Activated effector memory CD4-positive, alpha-beta T cell treated with anti-CD3 and anti-CD28 coated beads, Interleukin-2, amount 50 U/mL, for 16 hours (primary cell): ENCODE results near the gene KATNB1.

Experiments
- DNase-seq: peaks from one replicate; pipeline ENCODE4 v3.0.0-alpha.2; 2020

Gene KATNB1

DNA sequence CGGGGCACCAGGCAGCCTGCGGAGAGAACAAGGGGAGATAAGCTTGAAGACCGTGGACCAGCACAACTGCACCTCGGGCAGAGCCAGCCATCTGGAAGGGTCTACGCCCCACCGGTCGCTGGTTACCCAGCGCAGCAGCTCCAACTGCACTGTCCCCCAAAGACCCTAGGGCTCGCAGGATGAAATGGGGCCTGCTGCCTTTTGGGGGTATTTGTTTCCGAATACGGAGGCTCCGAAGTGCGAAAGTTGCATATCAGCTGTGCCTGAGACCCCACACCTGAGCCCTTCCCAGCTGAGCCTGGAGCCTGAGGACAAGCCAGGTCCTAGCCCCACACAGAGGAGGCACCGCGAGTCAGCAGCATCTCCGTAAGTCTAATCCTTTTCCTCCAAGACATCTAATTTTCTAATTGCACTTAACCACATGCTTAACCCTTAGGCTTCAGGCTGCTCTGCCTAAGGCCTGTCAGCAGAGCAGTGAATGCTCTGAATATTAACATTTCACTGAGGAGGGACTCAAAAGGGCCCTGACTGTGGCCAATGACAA lies 62.8 kb downstream of the KATNB1 start:
- DNase-seq = no peak

DNA sequence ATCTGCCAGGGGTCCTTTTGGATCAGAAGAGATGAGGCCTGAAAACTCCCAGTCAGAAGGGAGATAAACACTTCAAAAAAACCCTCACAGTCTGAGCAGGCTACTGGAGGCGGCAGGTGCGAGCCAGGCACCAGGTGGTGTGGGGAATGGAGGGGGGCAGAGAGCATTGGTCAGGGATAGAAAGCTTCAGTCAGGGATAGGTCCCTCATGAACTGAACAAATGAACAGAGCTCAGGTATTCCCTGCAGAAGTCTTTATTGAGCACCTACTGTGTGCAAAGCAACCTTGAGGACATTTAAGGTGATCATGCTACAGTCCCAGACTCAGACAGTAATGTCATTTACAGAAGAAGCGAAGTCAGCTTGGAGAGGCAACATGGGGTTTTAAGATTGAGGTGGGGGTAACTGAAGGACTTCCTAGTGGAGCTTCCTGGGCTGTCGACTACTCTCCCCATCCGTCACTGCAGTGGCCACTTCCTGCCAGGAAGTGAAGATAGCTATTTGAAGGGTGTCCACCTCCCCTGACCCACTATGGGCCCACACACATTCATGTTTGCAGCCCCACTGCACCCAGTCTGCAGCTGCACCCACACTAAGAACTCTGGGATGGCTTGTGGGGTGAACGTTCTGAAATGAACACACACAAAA lies 63.5 kb downstream of the KATNB1 start:
- no peak for DNase-seq

DNA sequence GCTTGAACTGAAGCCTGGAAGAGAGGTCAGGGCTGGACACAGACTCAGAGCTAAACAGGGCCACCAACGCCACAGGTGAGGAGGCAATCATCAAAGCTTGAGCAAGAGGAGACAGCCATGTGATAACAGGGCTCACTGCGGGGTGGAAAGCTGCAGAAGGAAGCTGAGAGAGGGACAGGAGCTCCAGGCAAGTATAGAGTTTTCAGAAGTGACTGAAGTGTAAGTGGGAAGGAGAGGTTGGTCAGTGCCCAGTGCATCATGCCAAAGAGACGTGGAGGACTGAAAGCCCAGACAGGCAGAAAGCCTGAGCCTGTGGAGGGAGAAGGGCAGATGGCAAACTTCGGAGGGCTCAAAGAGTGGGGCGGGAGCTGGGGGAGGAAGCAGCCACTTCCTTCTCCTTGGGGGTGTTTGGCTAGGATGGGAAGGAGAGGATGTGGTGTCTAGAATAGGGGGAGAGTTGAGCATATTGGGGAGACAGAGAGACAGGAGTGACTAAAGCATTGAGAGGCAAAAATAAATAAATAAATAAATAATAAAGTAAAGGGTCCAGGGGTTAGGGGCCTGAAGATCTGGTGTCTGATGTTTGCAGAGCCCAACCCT lies 64.1 kb downstream of the KATNB1 start:
- no peak for DNase-seq

DNA sequence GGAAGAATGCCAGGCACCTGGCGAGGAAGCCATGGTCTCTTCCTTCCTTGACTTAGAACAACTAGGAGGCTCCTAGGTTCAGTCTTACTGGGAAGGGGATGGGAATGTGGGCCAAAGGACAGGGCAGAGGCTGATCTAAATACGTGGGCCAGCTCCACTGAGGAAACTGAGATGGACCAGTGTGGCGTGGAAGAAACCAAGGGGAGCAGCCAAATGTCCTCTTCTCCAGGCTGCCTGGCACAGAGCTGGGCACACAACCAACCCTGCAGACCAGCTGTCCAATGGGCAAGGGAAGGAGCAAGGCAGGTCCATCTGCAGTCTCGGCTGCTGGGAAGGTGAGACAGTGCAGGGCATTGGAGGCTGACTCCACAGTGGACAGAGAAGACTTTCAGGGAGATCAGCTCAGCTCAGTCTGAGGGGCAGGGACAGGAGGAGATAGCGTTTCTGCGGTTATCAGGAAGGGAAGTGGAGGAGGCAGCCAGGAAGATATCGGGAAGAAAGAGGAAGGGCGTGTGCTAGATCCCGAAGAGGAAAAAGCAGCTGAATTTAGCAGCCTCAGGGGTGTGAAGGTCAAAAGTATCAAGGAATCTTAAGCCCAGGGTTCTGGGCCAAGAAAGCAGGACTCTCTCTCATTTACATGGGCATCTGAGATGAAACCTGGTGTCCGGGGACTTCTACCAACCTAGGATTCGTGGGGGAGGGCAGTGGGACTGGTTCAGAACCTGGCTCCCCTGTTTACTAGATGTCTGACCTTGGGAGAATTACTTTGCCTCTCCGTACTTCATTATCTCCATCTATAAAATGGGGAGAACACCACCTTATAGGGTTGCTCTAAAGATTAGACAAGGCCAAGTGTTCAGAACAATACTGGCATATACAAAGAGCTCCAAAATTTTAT lies 64.9 kb downstream of the KATNB1 start:
- DNase-seq = no peak

DNA sequence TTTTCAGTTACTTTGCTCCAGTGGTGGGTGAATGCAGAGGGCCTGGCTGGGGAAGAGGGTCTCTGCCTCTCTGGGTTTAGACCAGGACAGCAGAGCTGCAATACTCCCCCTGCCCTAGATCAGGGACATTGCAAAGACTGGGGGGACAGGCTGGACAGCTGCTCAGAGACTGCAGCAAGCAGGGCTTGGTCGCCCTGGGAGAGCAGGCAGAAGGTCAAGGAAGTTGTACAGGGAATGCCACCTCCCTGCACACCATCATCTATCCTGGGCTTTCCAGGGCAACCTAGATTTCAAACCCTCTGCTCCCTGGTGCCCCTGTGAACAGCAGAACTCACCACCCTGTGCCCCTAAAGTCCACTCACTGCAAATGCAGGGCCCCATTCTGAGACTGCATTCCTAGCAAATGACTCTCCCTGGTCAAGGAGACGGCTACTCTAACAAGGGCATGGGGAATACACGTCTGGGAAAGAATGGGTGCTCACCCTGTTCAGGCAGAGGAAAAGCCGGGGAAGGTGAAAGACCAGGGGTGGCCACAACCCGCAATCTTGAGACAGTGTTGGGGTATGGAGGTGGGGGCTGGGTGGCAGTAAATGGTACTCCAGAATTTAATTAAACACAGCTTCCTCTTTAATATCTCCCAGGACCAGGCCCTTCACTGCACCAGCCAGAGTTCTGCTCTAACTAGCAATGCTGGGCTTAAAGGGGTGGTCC lies 65.7 kb downstream of the KATNB1 start:
- DNase-seq = no peak

DNA sequence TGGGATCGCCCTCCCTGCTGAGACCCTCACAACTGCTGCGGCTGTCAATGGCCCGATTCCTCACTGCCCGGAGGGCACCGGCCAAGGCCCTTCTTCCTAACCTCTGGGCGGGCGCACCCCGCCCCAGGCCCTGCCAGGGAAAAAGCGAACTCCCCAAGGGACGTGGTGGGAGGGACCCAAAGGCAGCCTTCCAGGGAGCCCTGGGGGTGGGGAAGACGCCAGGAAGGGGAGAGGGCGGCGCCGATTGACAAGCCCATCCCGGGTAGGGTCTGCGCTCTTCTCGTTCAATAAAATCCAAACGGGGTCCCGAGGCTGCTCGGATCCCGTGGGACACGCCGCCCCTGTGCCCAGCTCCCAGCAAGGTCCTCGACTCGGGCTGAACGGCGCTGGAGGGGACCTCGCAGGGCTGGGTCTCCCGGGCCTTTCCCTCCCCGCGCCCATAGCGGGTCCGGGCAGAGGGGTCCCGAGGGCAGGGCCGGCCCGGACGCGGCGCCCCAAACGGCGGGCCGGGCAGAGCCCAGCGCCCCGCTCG lies 66.3 kb downstream of the KATNB1 start:
- no peak for DNase-seq

DNA sequence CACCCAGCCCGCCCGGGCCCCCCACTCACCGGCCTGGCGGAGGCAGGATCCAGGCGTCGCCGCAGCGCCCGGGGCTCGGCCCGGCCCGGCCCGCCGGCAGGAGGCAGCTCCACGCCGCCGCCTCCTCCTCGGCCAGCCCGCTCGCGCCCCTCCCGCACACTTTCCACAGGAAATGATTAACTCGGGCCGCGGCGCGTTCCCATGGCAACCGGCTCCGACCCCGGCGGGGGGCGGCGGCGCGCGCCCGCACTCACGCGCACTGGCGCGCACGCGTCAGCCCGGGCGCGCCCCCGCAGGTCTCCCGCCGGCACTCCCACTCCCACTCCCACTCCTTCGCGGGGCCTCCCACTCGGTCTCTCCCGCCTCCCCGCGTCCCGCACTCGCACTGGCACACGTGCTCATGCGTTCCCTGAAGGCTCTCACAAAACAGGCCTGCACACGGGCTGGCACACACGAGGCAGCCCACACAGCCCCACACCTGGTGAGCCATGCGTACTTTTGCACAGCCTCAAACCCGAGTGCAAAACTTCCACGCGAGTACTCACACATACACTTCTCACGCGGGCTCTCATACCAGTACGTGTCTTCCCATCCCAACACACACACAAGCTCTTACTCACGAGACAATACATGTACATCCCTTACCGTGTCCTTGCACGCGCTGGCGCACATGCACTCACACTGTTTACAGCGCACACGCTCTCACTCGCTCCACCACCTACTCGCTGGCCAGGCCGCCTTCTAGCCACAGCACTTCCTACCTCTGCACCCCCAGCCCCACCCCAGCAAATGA lies 67.0 kb downstream of the KATNB1 start, which contains the start of gene KIFC3:
Gene KIFC3 (minus strand): TSS at position 151 of the 793 bp plus-strand sequence. CDS start 4,248 bp downstream, outside the sequence.
- peak; percentile 87 for DNase-seq

DNA sequence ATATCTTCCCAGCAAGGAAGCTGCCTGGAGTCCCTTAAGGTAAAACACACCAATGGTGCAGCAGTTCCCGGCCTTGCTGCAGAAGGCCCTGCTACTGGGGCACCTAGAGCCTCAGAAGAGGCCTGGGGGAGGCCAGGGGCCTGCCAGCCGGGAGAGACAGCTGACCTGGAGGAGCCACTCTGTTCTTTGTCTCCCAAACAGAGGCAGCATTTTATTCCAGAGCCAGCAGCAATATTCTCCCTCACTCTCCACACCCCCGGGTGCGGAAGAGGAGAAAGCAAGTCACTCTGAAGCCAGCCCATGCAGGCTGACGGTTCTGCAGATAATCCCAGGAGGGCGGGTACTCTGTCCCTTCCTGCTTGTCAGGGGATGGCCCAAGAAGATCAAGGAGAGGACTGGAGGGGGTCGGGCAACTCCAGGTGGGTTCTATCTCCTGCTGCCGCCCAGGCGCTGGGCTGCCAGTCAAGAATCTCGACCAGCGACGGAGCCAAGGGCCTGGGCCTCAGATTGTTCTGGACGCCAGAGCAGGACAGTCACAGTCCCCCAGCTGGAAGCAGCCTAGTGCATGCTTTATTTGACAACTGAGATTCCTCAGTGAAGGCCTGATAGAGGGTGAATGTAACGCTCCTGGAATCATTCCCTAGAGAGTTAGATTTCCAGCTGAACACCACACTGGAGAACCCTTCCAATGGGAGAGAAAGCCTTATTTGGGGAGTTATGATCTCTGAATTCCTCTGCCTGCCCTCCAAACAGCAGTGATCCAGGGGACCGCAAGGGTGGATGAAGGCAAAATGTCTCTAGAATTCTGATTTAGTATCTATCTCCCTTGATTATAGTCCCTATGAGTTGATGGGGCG lies 67.8 kb downstream of the KATNB1 start:
- no peak for DNase-seq

DNA sequence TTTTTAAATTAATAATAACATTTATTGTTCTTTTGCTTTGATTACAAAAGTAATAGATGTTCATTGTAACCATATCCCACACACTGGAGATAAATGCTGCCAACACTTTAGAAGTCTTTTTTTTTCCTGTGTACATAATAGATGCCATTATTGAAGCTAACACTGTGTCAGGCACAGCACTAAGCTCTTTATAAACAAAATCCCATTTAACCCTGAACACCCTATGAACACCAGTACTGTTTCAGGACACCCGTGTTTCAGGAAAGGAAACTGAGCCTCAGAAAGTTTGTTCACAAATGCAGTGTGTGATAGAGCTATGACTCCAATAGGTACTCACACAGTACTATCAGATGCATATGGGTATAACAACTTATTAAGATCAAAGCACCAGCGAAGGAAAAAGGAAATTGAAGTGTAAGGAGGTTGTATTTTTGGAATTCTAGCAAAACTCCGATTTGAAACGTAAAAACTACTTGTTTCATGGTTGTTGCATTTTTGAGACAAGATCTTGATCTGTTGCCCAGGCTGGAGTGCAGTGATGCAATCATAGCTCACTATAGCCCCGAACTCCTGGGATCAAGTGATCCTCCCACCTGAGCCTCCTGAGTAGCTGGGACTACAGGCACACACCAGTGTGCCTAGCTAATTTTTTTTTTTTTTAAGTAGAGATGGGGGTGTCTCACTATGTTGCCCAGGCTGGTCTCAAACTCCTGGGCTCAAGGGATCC lies 68.7 kb downstream of the KATNB1 start:
- no peak for DNase-seq

DNA sequence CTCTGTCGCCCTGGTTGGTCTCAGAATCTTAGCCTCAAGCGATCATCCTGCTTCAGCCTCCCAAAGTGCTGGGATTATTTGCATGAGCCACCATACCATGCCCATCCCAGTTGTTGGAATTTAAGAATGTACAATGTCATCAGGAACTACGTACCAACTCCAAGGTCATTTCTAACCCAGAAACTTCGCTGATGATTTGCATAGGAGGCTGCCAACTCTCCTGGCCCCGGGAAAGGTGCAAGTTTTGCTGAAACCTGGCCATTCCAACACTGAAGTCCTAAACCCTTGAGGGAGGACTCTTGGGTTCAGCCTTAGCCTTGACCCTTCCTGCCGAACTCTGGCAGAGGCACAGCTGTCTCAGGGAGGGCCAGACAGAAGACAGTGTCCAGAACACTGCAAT lies 69.6 kb downstream of the KATNB1 start:
- no peak for DNase-seq
